Panc1 (cell line): ENCODE results near the gene EXT2. TPM values are rescaled to one million over a fixed set of nuclear protein-coding genes. Genes with fewer than 3 reads are reported as not detected.

Source experiments
- ATAC-seq: fragments of 200-7000 bp; cut with Tn5 transposase; 2 replicates; pipeline ENCODE4 v1.9.1; 2020; ENCODE audit warnings: mild to moderate bottlenecking, moderate library complexity
- BruUV-seq: library from RNA; stranded (reverse); fragments of 400-500 nt; replicated peaks from 2 replicates; lab custom pipeline; 2021; lab: Mats Ljungman, UMichigan
- CTCF ChIA-PET: fragments of 300-600 bp; sonication (Branson Sonifier 250); formaldehyde crosslinking; loops from one replicate; lab custom pipeline; 2022; ENCODE audit warnings: antibody characterized with exemption; lab: Charles Lee
- POLR2A ChIA-PET: fragments of 300-600 bp; sonication (Branson Sonifier 250); formaldehyde crosslinking; loops from one replicate; lab custom pipeline; 2022; ENCODE audit warnings: antibody characterized with exemption; lab: Charles Lee
- DNase-seq: peaks from one replicate; pipeline ENCODE4 v3.0.0-alpha.2; 2010; ENCODE audit warnings: low read depth, low spot score
- H3K27ac ChIP-seq: 2 replicates; pipeline ENCODE4 v1.5.1; 2011; ENCODE audit warnings: mild to moderate bottlenecking, low read length, inconsistent platforms
- H3K27me3 ChIP-seq: fragments of 200-500 bp; sonication (Bioruptor generic); 2 replicates; pipeline ENCODE4 v1.6.0; 2014; ENCODE audit warnings: low read length, inconsistent platforms; ENCODE audit not compliant: control insufficient read depth, insufficient read depth
- H3K36me3 ChIP-seq: fragments of 200-500 bp; sonication (Bioruptor generic); 2 replicates; pipeline ENCODE4 v1.5.1; 2014; ENCODE audit warnings: inconsistent platforms, mild to moderate bottlenecking, low read length, moderate library complexity; ENCODE audit not compliant: control insufficient read depth, insufficient read depth
- H3K4me1 ChIP-seq: 2 replicates; pipeline ENCODE4 v1.5.1; 2011; ENCODE audit warnings: inconsistent platforms, mild to moderate bottlenecking, low read length, moderate library complexity; ENCODE audit not compliant: control insufficient read depth, insufficient read depth
- H3K4me3 ChIP-seq, 2 experiments: 2 replicates each; pipeline ENCODE4 v1.5.1; 2011 to 2012; ENCODE audit warnings: low read depth in 2 of 2, low read length in 2 of 2, mild to moderate bottlenecking in 2 of 2, inconsistent platforms in 1 of 2, moderate library complexity in 1 of 2
- H3K9me3 ChIP-seq: fragments of 200-500 bp; sonication (Bioruptor generic); 2 replicates; pipeline ENCODE4 v1.5.1; 2014; ENCODE audit warnings: low read depth, mild to moderate bottlenecking, inconsistent platforms, low read length, moderate library complexity; ENCODE audit not compliant: control insufficient read depth, insufficient read depth
- POLR2AphosphoS5 ChIP-seq: IDR thresholded peaks from 2 replicates; pipeline ENCODE4 v1.6.1; 2012; ENCODE audit warnings: mild to moderate bottlenecking, low read depth, low read length, moderate library complexity
- REST ChIP-seq, 2 experiments: IDR thresholded peaks; 2 replicates each; pipeline ENCODE4 v1.6.1; 2011 to 2012; ENCODE audit warnings: low read depth in 2 of 2, control low read depth in 1 of 2, low read length in 1 of 2, mild to moderate bottlenecking in 1 of 2, moderate library complexity in 1 of 2; ENCODE audit not compliant: insufficient read depth in 1 of 2
- SIN3A ChIP-seq: IDR thresholded peaks from 2 replicates; pipeline ENCODE4 v1.6.1; 2012; ENCODE audit warnings: low read depth, mild to moderate bottlenecking, low read length, moderate library complexity, borderline replicate concordance; ENCODE audit not compliant: insufficient read depth
- TCF7L2 ChIP-seq: IDR thresholded peaks from 2 replicates; pipeline ENCODE4 v1.6.1; 2011; ENCODE audit warnings: mild to moderate bottlenecking, low read depth, low read length, inconsistent platforms
- in situ Hi-C: cut with HindIII; loops from 2 replicates; pipeline ENCODE4 v1.10.0; 2016; ENCODE audit warnings: low sequenced_read_pairs, low pct_unique_long_range_greater_than_20kb
- intact Hi-C: fragments of 100-400 bp; cut with micrococcal nuclease; formaldehyde crosslinking; loops from one replicate; pipeline ENCODE4 v1.10.0; 2022; ENCODE audit not compliant: unreplicated experiment
- total RNA-seq: library from RNA; stranded (reverse); gene quantifications from one replicate; pipeline ENCODE4 v1.2.1, GENCODE V29; 2021; ENCODE audit not compliant: unreplicated experiment
- TF ChIP-seq, protein P1 (sequence below): fragments of 450-650 bp; IDR thresholded peaks from 2 replicates; pipeline ENCODE4 v1.5.1; 2017; ENCODE audit warnings: mild to moderate bottlenecking

Gene EXT2
- total RNA-seq, 1 experiment from 2014 or later: 57.5 TPM

GRCh38 chr11:44203270-44204043, 108.0 kb downstream of the EXT2 start:
- DNase-seq (no peak), ATAC-seq (no peak)
- intact Hi-C loops: no loop called here
- Histone ChIP-seq H3K4me1 (no peaks in the 10 kb centered on the region), H3K4me3 (no peak overlapping the region), H3K9me3 (no peaks in the 10 kb centered on the region), H3K36me3 (no peaks in the 10 kb centered on the region), H3K27ac (no peak overlapping the region), H3K27me3 (no peaks in the 10 kb centered on the region)
- in situ Hi-C loops: no loop called here
- ChIA-PET POLR2A (no interaction called here), CTCF (no interaction called here)
- BruUV-seq: no TSS peak
- no peak for TF ChIP-seq SIN3A
- TF ChIP-seq TCF7L2: no peak
- no peak for TF ChIP-seq POLR2AphosphoS5
- TF ChIP-seq REST (IDR thresholded peaks at IDR 0.05; ENCODE audit: insufficient read depth in 1 of 2, low read depth in 2 of 2, low read length in 1 of 2): no peak
- TF ChIP-seq, protein P1, sequence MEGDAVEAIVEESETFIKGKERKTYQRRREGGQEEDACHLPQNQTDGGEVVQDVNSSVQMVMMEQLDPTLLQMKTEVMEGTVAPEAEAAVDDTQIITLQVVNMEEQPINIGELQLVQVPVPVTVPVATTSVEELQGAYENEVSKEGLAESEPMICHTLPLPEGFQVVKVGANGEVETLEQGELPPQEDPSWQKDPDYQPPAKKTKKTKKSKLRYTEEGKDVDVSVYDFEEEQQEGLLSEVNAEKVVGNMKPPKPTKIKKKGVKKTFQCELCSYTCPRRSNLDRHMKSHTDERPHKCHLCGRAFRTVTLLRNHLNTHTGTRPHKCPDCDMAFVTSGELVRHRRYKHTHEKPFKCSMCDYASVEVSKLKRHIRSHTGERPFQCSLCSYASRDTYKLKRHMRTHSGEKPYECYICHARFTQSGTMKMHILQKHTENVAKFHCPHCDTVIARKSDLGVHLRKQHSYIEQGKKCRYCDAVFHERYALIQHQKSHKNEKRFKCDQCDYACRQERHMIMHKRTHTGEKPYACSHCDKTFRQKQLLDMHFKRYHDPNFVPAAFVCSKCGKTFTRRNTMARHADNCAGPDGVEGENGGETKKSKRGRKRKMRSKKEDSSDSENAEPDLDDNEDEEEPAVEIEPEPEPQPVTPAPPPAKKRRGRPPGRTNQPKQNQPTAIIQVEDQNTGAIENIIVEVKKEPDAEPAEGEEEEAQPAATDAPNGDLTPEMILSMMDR: no peak

DNA sequence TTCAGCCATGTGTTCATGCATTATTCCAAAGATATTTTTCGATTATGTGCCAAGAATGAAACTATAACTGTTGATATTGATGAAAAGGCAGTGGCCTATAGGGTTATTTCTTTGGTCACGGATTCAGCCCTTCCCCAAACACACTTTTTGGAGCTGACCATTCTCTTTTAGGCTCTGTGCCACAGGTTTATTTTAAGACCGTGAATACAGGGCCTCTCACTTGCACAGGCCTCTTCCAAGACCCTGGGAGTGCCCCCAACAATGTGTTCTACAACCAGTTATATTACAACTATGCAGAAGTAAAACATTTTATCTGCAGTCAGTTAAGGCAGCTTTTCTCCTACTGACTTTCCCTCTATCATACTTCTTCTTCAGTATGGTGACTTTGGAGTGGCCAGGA, 109.9 kb downstream of the EXT2 start:
- TF ChIP-seq REST (IDR thresholded peaks at IDR 0.05; ENCODE audit: insufficient read depth in 1 of 2, low read depth in 2 of 2, low read length in 1 of 2) (no peak), POLR2AphosphoS5 (no peak), TCF7L2 (no peak), SIN3A (no peak)
- TF ChIP-seq, protein P1: no peak
- in situ Hi-C loops: no loop called here
- intact Hi-C loops: no loop called here

More for the DNA sequence above, 109.9 kb downstream of the EXT2 start:
- Histone ChIP-seq H3K9me3 (no peaks in the 10 kb centered on the region), H3K4me1 (no peaks in the 10 kb centered on the region), H3K27ac (no peak overlapping the region), H3K27me3 (no peaks in the 10 kb centered on the region), H3K36me3 (no peaks in the 10 kb centered on the region), H3K4me3 (no peak overlapping the region)
- ChIA-PET POLR2A (interaction anchor here (0.6 kb wide), 1 partner anchor 28 kb away, joined by 3 read pairs; no protein-coding TSS in a partner anchor), CTCF (no interaction called here)
- DNase-seq (no peak), ATAC-seq (no peak)
- no TSS peak for BruUV-seq
